Tongue (tissue), 2 donors: ENCODE results near the gene KRTAP10-10. TPM values are rescaled to one million over a fixed set of nuclear protein-coding genes. Genes with fewer than 3 reads are reported as not detected.
"Not testable (repeated sequence)": the region's sequence is repeated elsewhere in the genome, so short reads cannot be mapped to it uniquely, and the experiment has no call there.

Experiments used
- DNase-seq: peaks from one replicate; pipeline ENCODE4 v3.0.0-alpha.2; 2015
- total RNA-seq: library from RNA; depleted of rRNA; stranded (reverse); fragments of >200 nt; gene quantifications from one replicate; pipeline ENCODE4 v1.2.3, GENCODE V29; 2014

KRTAP10-10 gene
- total RNA-seq, 1 donor from 2014 or later: not detected

DNA sequence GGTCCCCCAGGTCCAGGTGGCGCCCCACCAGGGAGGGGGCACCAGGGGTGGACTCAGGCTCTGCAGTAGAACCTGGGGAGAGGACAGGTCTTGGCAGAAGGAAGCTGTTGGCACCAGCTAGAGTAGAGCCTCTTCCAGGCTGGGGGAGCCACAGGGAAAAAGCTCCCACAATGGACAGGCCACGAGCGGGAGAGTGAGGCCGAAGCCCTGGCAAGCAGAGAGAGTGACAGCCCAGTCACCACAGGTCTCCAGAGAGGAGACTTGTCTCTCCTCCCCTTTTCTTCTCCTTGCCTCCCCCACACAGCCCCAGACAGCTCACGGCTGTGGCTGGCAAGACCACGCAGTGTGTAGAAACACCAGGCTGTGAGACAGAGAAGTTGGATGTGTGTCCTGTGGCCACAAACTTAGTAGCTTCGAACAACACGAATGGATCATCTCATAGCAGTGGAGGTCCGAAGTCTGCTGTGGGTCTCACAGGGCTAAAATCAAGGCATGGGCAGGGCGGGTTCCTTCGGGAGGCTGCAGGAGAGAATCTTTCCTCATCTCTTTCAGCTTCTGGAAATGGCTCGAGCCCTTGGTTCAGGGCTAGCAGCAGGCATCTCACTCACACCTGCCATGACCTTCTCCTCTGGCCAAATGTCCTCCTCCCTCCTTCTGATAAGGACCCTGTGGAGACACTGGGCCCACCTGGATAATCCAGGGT, 14.0 kb downstream of the KRTAP10-10 start:
- no peak for DNase-seq

DNA sequence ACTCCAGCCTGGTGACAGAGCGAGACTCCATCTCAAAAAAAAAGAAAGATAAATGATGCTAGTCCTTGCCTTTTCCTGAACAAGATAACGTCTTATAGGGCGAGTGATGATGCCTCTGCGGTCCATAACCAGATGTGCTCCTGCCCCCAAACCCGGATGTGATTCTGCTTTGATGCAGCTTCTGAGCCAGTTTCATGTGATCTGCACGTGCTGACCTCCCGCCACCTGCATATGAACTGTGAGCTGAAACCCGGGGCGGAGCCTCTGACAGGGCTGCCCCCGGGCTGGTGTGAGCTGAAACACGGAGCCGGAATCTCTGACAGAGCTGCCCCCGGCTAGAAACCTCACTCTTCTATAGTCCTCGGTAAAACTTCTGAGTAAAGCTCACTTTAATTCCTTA, 16.0 kb downstream of the KRTAP10-10 start:
- DNase-seq: no peak

- no peak for DNase-seq
Measured at GRCh38 chr21:44653656-44654575, 16.8 kb downstream of the KRTAP10-10 start.

- no peak for DNase-seq
Measured at GRCh38 chr21:44654576-44655175, 17.5 kb downstream of the KRTAP10-10 start, which contains the start of gene KRTAP12-4. TSS of gene KRTAP12-4 (minus strand) at chr21:44654659. CDS start at chr21:44654614, 45 bp downstream.

DNA sequence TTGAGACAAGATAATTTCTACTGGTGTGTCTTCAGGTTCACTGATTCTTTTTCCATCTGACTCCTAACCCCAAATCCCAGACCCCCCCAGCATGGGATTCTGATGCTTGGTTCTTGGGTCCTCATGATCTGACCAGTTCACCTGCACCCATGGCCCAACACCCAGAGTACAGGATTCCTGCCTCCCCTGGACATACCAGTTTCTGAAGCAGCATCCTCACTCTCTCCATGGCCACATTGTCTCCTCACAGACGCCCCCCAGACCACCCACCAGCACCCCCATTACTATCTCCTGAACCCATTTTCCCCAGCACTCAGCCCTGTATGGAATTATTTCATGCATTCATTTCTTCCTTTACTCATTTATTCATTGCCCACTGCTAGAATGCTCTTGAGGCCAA, 19.7 kb downstream of the KRTAP10-10 start:
- no peak for DNase-seq

- peak; percentile 1 for DNase-seq
Measured at GRCh38 chr21:44657635-44658540, 20.7 kb downstream of the KRTAP10-10 start, which contains the start of gene KRTAP12-3. TSS of gene KRTAP12-3 (plus strand) at chr21:44657932. CDS start at chr21:44657980, 48 bp downstream.

DNA sequence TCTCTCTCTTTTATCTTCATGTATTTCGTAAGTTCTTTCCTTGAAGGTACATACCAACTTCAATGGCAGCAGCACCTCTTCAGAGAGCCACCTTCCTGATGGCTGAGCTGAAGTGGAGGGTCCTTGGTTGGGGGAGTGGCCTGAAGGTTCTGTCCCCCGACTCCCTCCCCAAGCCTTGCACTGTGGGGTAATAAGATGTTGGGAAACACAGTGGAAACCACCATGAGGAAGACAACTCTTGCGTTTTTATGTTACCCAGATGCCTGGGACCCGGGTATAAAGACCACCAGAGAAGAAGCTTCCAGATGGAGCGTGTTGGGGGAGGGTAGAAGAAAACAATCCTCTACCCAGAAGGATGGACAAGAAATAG, 21.4 kb downstream of the KRTAP10-10 start:
- DNase-seq: no peak

GRCh38 chr21:44658913-44659595, 21.9 kb downstream of the KRTAP10-10 start:
- DNase-seq: no peak

GRCh38 chr21:44661567-44661966, 24.4 kb downstream of the KRTAP10-10 start:
- not testable (repeated sequence) for DNase-seq

- no peak for DNase-seq
Measured at GRCh38 chr21:44664691-44665090, 27.5 kb downstream of the KRTAP10-10 start.

DNA sequence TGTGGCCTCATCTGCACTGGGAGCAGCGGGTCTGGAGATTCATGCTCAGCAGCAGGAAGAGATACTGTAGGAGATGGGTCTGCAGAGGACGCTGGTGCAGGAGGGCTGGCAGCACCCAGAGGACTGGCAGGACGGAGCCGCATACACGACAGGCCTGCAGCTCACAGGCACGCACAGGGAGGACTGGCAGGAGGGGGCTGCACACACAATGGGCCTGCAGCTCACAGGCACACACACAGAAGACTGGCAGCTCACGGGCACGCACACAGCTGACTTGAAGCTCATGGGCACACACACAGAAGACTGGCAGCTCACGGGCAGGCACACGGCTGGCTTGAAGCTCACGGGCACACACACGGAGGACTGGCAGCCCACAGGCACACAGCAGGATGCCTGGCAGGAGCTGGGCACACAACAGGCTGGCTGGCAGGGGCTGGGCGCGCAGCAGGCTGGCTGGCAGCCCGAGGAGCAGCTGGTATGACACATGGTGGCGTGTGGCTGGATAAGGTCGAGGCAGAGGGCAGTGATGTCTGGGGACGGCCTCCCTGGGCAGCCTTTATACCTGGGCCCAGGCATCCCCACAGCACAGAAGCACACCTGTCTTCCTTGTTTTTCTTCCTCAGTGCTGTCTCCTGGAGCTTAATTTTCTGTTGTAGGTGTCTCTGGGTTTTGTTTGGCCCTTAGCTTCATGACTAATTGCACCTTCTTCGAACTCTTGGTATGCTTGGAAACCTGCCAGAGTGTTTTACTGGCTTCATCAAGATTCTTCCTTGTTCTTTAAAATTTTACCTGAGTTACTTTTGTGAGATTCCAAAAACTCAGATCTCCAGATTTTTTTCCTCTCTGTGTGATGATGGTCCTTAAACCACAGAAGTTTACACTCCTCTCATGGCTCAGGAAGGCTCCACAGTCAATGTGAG, 29.5 kb downstream of the KRTAP10-10 start, which contains the start of gene KRTAP12-2:
KRTAP12-2 (minus strand) TSS at position 527 of the 920 bp plus-strand sequence; CDS start at position 486, 41 bp downstream.
- peak; percentile 53 for DNase-seq

- DNase-seq: no peak
Measured at GRCh38 chr21:44667612-44668011, 30.5 kb downstream of the KRTAP10-10 start.

DNA sequence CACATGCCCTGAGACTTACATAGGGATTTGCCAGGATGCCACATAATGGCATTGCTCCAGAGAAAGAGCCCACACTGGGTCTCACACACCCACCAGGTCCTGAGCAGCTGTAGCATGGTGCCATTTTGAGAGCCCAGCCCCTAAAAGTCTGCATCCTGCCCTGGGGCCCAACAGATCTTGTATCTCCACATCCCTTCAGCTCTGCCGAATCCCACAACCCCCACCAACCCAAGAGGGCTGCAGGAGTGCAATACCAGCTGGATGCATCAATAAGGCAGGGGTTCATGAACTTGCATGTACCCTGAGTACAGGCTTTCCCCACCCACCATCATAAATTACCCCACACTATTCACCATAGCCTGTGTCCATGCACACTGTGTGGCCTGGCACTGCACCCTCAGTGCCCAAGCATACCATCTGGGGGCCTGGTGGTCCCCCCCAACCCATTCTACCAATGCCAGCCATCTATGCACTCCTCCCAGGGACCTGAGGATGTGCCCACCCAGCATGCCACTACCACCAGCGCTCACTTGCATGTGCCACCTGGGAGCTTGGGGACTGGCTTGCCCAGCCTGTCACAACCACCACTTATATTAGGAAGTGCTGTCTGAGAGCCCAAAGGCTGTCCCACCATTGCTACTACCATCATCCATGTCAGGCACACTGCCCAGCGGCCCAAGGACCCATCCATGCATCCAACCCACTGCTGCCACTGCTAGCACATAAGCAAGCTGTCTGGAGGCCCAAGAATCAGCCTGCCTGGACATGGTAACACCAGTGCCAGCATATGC, 33.7 kb downstream of the KRTAP10-10 start:
- DNase-seq: no peak

GRCh38 chr21:44671911-44672310, 34.8 kb downstream of the KRTAP10-10 start:
- DNase-seq: no peak

DNA sequence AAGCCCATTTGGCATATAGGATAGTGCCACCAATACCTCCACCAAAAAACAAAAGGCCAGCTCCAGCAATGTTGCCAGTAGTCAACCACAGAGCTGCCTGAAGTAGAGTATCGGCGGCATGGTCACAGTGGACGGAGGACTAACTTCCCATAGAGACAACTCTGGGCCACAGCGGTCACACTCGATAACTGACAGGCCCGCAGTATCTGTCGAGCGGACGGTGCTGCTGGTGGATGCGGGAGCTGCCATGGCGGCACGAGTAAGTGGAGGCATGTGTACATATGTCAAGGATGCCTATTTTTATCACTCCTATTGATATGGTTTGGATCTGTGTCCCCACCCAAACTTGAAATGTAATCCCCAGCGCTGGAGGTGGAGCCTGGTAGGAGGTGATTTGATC, 40.7 kb downstream of the KRTAP10-10 start:
- DNase-seq: no peak

- DNase-seq: no peak
Measured at GRCh38 chr21:44681152-44681551, 44.0 kb downstream of the KRTAP10-10 start.

DNA sequence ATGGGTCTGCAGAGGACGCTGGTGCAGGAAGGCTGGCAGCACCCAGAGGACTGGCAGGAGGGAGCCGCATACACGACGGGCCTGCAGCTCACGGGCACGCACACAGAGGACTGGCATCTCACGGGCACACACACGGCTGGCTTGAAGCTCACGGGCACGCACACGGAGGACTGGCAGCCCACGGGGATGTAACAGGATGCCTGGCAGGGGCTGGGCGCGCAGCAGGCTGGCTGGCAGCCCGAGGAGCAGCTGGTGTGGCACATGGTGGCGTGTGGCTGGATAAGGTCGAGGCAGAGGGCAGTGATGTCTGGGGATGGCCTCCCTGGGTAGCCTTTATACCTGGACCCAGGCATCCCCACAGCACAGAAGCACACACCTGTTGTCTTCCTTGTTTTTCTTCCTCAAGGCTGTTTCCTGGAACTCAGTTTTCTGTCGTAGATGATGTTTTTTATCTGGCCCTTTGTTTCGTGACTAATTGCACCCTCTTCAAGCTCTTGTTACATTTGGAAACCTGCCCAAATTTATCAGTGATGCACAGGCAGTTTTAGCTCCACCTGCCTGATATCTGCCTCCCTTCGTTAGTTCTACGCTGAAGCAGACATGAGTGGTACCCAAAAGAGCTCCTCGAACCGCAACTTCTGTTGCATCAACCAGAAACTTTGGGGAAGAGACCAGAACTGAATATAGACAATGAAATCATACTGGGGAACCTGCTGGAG, 44.9 kb downstream of the KRTAP10-10 start, which contains the start of gene KRTAP12-1:
KRTAP12-1 (minus strand) TSS at position 303 of the 719 bp plus-strand sequence; CDS start at position 263, 40 bp downstream.
- DNase-seq: peak; percentile 15

GRCh38 chr21:44682580-44683151, 45.5 kb downstream of the KRTAP10-10 start:
- DNase-seq: no peak
